HEK293 (cell line): Measurements from ENCODE around the gene EPS8.

Experiments
- CTCF ChIP-seq: fragments of 450-650 bp; formaldehyde crosslinking; IDR thresholded peaks from 2 replicates; pipeline ENCODE4 v1.5.1; 2016; ENCODE audit warnings: missing biosample characterization, missing genetic modification characterization
- OVOL3 ChIP-seq: fragments of 450-650 bp; formaldehyde crosslinking; IDR thresholded peaks from 2 replicates; pipeline ENCODE4 v1.5.1; 2016; ENCODE audit warnings: missing biosample characterization, missing genetic modification characterization
- REPIN1 ChIP-seq: fragments of 450-650 bp; formaldehyde crosslinking; IDR thresholded peaks from 2 replicates; pipeline ENCODE4 v1.5.1; 2017; ENCODE audit warnings: missing biosample characterization, missing genetic modification characterization, low read depth
- REST ChIP-seq: fragments of 450-650 bp; formaldehyde crosslinking; IDR thresholded peaks from 2 replicates; pipeline ENCODE4 v1.5.1; 2016; ENCODE audit warnings: missing biosample characterization, missing genetic modification characterization
- ZNF19 ChIP-seq: fragments of 450-650 bp; formaldehyde crosslinking; IDR thresholded peaks from 2 replicates; pipeline ENCODE4; 2016; ENCODE audit warnings: missing biosample characterization, missing genetic modification characterization, low read depth
- ZNF664 ChIP-seq: fragments of 450-650 bp; formaldehyde crosslinking; IDR thresholded peaks from 2 replicates; pipeline ENCODE4 v1.5.1; 2016; ENCODE audit warnings: missing biosample characterization, missing genetic modification characterization
- ZNF830 ChIP-seq: fragments of 450-650 bp; IDR thresholded peaks from 2 replicates; pipeline ENCODE4 v1.5.0; 2018; ENCODE audit warnings: missing biosample characterization, missing genetic modification characterization, low read depth, mild to moderate bottlenecking, moderate library complexity
- TF ChIP-seq, protein P1 (sequence below): fragments of 450-650 bp; formaldehyde crosslinking; IDR thresholded peaks from 2 replicates; pipeline ENCODE4 v1.5.0; 2017; ENCODE audit warnings: missing biosample characterization, missing genetic modification characterization, borderline replicate concordance
- TF ChIP-seq, protein P2 (sequence below): fragments of 450-650 bp; formaldehyde crosslinking; IDR thresholded peaks from 2 replicates; pipeline ENCODE4 v1.5.1; 2016; ENCODE audit warnings: missing biosample characterization, missing genetic modification characterization
- TF ChIP-seq, protein P3 (sequence below): fragments of 450-650 bp; formaldehyde crosslinking; IDR thresholded peaks from 2 replicates; pipeline ENCODE4 v1.5.1; 2016; ENCODE audit warnings: missing biosample characterization, missing genetic modification characterization

DNA sequence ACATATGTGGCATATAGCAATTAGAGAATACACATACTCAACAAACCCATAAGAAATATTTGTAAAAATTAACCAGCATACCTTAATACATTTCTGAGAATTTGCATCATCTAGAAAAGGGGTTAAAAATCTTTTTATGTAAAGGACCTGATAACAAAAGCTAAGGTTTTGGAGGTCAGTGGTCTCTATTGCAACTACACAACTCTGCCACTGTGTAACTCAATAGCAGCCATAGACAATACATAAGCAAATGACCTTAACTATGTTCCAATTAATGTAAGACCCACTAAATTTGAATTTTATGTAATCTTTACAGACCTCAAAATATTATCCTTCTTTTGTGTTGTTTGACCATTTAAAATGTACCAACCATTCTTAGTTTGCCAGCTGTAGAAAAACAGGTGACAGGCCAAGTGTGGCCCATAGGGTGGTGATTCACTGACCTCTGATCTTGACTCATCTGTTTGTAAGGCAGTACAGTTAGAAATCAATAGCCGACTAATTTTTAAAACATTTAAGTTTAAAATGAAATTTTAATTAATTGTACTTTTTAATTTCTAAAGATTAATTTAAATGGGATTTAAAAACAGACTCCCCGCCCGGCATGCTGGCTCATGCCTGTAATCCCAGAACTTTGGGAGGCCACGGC is 7.4 kb upstream of the EPS8 start:
- TF ChIP-seq, protein P1, sequence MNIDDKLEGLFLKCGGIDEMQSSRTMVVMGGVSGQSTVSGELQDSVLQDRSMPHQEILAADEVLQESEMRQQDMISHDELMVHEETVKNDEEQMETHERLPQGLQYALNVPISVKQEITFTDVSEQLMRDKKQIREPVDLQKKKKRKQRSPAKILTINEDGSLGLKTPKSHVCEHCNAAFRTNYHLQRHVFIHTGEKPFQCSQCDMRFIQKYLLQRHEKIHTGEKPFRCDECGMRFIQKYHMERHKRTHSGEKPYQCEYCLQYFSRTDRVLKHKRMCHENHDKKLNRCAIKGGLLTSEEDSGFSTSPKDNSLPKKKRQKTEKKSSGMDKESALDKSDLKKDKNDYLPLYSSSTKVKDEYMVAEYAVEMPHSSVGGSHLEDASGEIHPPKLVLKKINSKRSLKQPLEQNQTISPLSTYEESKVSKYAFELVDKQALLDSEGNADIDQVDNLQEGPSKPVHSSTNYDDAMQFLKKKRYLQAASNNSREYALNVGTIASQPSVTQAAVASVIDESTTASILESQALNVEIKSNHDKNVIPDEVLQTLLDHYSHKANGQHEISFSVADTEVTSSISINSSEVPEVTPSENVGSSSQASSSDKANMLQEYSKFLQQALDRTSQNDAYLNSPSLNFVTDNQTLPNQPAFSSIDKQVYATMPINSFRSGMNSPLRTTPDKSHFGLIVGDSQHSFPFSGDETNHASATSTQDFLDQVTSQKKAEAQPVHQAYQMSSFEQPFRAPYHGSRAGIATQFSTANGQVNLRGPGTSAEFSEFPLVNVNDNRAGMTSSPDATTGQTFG (tag by site-specific recombination), result no peak
- TF ChIP-seq REST (no peak), REPIN1 (no peak), ZNF19 (tag by site-specific recombination) (no peak), ZNF664 (tag by site-specific recombination) (no peak), CTCF (tag by site-specific recombination) (no peak), OVOL3 (tag by site-specific recombination) (no peak), ZNF830 (no peak)
- TF ChIP-seq, protein P2, sequence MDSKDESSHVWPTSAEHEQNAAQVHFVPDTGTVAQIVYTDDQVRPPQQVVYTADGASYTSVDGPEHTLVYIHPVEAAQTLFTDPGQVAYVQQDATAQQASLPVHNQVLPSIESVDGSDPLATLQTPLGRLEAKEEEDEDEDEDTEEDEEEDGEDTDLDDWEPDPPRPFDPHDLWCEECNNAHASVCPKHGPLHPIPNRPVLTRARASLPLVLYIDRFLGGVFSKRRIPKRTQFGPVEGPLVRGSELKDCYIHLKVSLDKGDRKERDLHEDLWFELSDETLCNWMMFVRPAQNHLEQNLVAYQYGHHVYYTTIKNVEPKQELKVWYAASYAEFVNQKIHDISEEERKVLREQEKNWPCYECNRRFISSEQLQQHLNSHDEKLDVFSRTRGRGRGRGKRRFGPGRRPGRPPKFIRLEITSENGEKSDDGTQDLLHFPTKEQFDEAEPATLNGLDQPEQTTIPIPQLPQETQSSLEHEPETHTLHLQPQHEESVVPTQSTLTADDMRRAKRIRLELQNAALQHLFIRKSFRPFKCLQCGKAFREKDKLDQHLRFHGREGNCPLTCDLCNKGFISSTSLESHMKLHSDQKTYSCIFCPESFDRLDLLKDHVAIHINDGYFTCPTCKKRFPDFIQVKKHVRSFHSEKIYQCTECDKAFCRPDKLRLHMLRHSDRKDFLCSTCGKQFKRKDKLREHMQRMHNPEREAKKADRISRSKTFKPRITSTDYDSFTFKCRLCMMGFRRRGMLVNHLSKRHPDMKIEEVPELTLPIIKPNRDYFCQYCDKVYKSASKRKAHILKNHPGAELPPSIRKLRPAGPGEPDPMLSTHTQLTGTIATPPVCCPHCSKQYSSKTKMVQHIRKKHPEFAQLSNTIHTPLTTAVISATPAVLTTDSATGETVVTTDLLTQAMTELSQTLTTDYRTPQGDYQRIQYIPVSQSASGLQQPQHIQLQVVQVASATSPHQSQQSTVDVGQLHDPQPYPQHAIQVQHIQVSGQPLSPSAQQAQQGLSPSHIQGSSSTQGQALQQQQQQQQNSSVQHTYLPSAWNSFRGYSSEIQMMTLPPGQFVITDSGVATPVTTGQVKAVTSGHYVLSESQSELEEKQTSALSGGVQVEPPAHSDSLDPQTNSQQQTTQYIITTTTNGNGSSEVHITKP (tag by site-specific recombination), result no peak
- TF ChIP-seq, protein P3, sequence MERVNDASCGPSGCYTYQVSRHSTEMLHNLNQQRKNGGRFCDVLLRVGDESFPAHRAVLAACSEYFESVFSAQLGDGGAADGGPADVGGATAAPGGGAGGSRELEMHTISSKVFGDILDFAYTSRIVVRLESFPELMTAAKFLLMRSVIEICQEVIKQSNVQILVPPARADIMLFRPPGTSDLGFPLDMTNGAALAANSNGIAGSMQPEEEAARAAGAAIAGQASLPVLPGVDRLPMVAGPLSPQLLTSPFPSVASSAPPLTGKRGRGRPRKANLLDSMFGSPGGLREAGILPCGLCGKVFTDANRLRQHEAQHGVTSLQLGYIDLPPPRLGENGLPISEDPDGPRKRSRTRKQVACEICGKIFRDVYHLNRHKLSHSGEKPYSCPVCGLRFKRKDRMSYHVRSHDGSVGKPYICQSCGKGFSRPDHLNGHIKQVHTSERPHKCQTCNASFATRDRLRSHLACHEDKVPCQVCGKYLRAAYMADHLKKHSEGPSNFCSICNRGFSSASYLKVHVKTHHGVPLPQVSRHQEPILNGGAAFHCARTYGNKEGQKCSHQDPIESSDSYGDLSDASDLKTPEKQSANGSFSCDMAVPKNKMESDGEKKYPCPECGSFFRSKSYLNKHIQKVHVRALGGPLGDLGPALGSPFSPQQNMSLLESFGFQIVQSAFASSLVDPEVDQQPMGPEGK (tag by site-specific recombination), result no peak
